Erythroblast (primary cell): ENCODE data around the gene FNBP1.

Experiments
- DNase-seq, 2 experiments: peaks; one replicate each; lab custom pipeline; 2025; lab: John Stamatoyannopoulos, UW
- GATA1 ChIP-seq: IDR thresholded peaks from 2 replicates; pipeline ENCODE4 v1.6.1; 2011; ENCODE audit warnings: low read depth, mild to moderate bottlenecking, control low read depth, low read length, moderate library complexity
- POLR2A ChIP-seq: IDR thresholded peaks from 2 replicates; pipeline ENCODE4 v1.6.1; 2011; ENCODE audit warnings: mild to moderate bottlenecking, low read length

FNBP1 gene

DNA sequence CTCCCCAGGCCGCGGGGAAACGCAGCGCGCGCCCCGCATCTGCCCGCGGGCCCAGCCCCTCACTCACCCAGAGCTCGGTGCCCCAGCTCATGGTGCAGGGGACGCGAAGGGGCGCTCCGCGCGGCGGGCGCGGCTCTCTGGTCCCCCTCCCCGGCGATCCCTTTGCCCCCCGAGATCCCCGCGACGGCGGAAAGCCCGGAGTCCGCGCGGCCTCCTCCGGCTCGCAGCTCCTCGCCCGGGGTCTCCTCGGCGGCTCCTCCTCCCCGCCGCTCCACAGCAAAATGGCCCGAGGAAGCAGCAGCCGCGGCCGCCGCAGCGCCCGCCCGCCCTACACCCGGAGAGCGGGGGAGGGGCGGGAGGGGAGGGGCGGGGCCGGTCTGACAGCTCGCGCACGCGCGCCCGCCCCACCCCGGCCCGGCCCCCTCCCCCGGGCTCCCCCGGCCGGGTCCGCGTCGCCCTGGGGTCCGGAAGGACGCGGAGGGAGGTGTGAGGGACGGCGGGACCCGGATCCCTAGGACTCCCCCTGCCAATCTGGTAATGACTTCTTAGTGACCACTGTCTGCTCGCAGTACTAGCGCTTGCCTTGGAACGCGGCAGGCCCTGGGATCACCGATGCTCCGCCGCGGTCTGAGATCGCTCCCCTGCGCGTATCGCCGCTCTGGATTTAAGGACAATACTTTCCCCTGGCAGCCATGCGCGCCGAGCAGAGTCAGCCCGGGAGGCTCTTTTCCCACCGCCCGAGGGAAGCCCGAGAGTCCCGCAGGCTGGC lies at the start of gene FNBP1:
Gene FNBP1, minus strand, starts transcription at position 305 of the 769 bp plus-strand sequence. Its CDS starts 214 bp downstream, at position 91.
- TF ChIP-seq GATA1 (no peak), POLR2A (no peak)
- DNase-seq: peak; percentile 60 to 61

DNA sequence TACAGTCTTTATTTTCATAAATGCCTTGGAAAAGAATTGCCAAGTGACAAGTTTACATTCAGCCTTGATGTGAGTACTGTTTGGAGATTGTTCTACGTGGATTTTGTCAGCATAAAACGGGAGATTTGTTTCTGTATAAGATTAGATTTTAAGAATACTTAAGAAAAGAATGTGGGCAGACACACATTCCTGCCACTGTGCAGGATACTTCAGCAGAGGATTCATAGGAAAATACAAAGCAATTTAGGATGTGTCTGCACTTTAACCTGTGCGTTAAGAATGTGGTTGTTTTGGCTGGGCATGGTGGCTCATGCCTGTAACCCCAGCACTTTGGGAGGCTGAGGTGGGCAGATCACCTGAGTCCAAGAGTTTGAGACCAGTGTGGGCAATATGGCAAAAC lies 47.9 kb upstream of the FNBP1 start:
- no peak for TF ChIP-seq POLR2A
- TF ChIP-seq GATA1: no peak
- DNase-seq: no peak

DNA sequence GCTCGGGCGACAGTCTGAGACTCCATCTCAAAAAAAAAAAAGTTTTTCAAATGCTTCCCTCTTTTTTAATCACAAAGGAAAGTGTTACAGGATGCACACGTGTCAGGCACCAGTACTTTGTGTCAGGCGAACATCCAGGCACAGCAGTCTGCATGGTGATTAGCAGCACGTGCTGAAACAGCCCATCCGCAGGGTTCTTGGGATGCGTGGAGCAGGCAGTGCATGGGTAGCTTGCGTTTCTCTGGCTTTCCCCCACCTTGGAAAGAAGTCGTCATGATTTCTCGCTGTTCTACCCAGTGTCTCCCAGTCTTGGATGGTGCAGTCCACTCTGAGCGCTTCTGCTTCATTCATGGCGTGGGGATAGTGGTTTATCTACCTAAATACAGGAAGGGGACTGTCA lies 46.2 kb upstream of the FNBP1 start:
- TF ChIP-seq POLR2A: no peak
- no peak for TF ChIP-seq GATA1
- no peak for DNase-seq

DNA sequence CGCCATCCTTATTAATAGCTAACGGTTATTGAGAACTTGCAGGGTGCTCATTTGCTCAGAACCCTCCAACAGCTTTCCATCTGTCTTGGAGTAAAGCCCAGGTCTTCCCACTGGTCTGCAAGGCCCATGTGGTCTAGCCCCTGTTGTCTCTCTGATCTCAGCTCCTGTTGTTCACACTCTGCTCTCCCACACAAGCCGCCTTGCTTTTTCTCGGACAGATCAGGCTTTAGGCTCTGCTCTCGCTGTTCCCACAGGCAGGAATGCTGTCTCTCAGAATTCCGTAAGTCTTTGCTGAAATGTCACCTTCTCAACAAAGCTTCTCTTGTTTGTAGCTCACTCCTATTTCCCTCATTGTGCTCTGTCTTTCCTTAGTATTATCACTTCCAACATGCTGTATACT lies 45.1 kb upstream of the FNBP1 start:
- TF ChIP-seq GATA1: no peak
- TF ChIP-seq POLR2A: no peak

DNA sequence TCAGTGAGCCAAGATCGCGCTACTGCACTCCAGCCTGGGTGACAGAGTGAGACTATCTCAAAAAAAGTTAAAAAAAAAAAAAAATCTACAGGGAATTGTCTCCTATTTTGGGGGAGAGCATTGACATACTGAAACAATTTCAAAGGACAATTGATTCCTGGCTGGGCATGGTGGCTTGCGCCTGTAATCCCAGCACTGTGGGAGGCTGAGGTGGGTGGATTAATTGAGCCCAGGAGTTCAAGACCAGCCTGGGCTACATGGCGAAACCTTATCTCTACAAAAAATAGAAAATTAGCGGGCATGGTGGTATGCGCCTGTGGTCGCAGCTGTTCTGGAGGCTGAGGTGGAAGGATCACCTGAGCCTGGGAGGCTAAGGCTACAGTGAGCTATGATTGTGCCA lies 41.3 kb upstream of the FNBP1 start:
- TF ChIP-seq POLR2A: no peak
- no peak for TF ChIP-seq GATA1
- DNase-seq: no peak

More for the DNA sequence above, 45.1 kb upstream of the FNBP1 start:
- DNase-seq: no peak

DNA sequence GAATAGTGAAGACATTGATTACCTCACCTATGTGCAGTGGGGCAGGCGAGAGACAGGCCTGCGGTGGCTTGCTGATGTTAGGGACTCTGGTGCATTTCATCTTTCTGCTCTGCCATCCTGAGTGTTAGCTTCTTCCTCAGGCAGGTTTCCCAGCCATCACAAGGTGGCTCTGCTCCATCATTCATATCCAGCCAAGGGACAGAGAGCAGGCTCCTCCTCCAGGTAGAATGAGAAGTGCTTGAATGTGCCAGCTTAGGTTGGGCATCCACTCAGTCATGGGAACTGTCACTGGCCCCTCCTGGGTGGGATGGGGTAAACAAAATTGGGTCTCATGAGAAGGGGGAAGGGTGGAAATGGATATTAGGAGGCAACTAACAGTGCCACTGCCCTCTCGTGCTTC lies 35.6 kb upstream of the FNBP1 start:
- DNase-seq: no peak
- TF ChIP-seq GATA1 (no peak), POLR2A (no peak)

DNA sequence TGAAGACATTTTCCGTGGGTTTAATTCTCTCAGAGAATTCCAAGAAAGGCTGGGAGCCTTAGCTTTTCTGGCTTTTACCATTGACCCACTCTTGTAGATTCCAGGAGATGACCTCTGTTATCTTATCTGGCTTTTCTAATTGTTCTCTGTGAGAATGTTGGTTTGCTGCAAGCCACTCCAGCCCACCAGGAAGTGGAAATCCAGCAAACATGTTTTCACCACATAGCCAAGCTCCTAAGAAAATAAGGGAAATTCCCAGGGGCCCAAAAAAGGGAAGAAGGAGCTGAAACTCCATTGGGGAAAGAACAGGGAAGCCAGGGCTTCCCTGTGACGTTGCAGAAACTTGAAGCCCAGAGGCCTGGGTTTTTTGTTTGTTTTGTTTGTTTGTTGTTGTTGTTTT lies 30.4 kb upstream of the FNBP1 start:
- no peak for DNase-seq
- TF ChIP-seq GATA1: no peak
- no peak for TF ChIP-seq POLR2A

DNA sequence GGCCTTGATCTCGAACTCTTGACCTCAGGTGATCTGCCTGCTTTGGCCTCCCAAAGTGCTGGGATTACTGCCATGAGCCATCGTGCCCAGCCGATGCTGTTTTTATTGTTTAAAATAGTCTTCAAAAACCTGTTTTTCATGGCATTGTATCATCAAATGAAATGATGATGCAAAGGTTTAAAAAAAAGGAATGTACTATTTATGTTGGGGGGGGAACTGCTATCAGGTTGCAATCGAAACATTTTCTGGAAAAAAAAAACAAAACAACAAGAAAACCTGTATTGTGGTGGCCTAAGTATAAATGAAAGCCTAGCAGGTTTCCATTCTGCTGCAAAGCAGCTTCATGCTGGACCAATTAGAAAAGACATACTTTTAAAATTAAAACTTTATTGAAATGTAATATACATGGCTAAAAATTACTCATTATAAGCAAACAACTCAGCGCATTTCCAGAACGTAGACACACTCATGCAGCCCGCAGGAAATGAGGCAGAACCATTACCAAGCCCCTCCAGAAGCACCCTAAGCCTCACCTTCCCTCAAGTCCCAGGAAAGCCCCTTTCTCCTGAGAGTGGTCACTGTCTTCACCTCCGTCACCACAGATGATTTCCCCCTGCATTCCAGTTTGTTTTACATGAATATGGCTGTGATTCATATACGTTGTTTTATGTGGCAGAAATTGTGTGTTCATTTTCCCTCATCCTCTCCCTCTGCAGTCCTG lies 29.7 kb upstream of the FNBP1 start:
- no peak for TF ChIP-seq GATA1
- no peak for TF ChIP-seq POLR2A
- DNase-seq: no peak

DNA sequence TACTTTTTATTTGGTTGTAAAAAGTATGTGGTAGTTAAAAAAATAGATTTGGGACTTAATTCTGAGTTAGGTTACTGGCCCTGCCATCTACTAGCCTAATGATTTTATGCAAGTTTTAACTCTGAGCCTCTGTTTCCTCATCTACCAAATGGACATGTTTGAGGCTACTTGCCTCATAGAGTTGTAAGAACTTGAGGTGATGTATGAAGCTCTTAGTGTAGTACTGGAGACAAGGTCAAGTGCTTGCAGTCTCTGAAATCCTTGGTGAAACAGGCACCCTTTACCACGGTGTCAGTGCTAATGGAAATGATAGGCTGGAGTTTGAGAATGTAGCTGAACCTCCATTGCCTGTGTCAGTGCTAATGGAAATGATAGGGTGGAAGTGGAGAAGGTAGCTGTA lies 26.1 kb upstream of the FNBP1 start:
- DNase-seq: no peak
- TF ChIP-seq GATA1 (no peak), POLR2A (no peak)

DNA sequence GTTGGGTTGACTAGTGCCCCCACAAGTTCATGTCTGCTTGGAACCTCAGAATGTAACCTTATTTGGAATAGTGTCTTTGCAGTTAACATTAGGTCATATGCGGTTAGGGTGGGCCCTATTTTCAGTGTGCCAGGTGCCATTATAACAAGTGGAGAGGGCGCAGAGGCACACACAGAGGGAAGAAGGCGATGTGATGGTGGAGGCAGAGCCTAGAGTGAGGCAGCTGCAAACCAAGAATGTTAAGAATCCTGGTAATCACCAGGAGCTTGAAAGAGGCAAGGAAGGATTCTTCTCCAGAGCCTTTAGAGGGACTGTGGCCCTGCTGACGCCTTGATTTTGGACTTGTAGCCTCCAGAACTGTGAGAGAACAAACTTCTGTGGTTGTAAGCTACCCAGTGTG lies 21.6 kb upstream of the FNBP1 start:
- TF ChIP-seq POLR2A: no peak
- TF ChIP-seq GATA1: no peak
- no peak for DNase-seq

DNA sequence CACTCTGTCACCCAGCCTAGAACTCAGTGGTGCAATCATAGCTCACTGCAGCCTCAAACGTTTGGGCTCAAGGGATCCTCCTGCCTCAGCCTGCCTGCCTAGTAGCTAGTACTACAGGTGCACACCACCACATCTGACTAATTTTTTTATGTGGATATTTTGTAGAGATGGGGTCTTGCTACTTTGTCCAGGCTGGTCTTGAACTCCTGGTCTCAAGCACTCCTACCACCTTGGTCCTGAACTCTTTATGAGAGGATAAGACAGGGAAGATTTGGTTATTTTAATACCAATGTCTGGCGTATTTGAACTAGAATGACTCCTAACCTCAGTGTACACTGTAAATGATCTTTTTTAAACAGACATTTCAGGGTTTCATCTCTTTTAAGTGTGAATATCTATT lies 19.8 kb upstream of the FNBP1 start:
- no peak for TF ChIP-seq POLR2A
- TF ChIP-seq GATA1: no peak
- DNase-seq: no peak

DNA sequence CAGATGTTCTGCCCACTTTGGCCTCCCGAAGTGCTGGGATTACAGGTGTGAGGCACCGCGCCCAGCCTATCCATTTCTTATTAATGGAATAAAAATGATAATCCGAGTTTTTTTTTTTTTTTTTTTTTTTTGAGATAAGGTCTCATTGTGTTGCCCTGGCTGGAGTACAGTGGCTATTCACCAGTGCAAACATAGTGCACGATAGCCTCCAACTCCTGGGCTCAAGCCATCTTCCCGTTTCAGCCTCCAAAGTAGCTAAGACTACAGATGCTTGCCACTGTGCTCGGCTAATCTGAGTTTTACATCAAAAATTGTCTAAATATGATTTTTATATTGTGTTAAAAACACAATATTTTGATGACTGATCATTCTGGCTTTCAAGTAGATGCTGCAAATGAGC lies 17.3 kb upstream of the FNBP1 start:
- TF ChIP-seq POLR2A: no peak
- no peak for TF ChIP-seq GATA1

DNA sequence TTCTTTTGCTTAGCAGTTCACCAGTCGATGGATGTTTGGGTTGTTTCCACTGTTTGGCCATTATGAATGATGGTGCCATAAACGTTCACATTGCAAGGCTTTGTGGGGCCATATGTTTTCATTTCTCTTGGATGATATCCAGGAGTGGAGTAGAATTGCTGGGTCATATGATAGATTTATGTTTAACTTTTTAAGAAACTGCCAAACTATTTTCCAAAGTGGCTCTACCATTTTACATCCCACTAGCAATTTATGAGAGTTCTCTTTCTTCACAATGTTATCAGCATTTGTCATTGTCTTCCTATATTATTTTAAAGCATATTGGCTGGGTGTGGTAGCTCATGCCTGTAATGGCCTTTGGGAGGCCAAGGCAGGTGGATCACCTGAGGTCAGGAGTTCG lies 15.9 kb upstream of the FNBP1 start:
- TF ChIP-seq POLR2A (no peak), GATA1 (no peak)

More for the DNA sequence above, 17.3 kb upstream of the FNBP1 start:
- DNase-seq: no peak

DNA sequence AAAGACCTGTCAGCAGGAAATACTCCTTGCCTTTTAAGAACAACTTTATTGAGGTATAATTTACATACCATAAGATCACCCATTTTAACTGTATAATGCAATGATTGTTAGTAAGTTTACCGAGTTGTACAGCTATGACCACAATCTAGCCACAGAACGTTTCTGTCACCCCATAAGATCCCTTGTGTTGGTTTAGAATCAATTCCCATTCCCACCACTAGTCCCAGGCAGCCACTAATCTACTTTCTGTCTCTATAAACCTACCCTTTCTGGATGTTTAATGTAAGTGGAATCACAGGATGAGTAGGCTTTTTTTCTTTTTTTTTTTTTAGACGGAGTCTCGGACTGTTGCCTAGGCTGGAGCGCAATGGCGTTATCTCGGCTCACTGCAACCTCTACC lies 15.2 kb upstream of the FNBP1 start:
- TF ChIP-seq GATA1 (no peak), POLR2A (no peak)
- peak in 1 of 2 experiments; percentile 14 for DNase-seq

More for the DNA sequence above, 15.9 kb upstream of the FNBP1 start:
- no peak for DNase-seq
